Measurements from ENCODE around the gene B4GALNT2.

B4GALNT2 gene

DNA sequence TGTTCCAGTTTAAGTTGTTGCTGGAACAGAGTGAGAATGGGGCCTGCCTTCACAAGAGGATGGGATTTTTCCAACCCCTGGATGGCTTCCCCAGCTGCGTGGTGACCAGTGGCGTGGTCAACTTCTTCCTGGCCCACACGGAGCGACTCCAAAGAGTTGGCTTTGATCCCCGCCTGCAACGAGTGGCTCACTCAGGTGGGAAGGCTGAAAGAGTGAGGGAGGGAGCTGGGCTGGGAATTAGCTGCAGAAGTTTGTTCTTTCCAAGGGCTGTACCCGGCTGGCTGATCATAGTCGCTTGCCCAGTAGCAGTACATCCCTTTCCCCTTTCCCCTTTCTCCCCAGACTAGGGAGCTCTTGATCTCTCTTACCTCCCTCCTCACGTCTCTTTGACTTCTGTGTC, 36.1 kb downstream of the B4GALNT2 start:
- TF ChIP-seq SIN3A (IDR thresholded peaks at IDR 0.05; ENCODE audit: borderline replicate concordance, insufficient read depth, low read length): no peak

DNA sequence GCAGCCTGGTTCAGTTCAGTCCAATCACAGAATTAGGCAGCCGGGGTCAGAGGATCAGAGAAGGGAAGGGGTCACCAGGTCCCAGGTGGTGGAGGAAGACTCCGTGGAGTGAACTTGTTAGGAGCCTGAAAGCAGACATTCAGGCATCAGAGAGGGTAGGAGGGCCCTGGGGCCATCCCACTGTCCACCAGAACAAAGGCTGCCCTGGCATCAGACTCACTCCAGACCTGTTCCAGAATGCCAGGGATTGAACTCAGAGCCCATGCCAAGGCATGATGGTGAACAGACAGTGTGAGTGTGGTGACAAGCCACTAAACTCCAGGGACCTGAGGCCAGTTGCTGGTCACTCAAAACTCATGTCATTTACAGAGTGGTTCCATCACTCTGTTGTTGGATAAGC, 37.6 kb downstream of the B4GALNT2 start:
- TF ChIP-seq SIN3A (IDR thresholded peaks at IDR 0.05; ENCODE audit: borderline replicate concordance, insufficient read depth, low read length): no peak
- TF ChIP-seq POLR2AphosphoS5 (IDR thresholded peaks at IDR 0.05; ENCODE audit: low read depth, low read length): no peak
- no peak for TF ChIP-seq FOXP2 (optimal IDR thresholded peaks at IDR 0.05; ENCODE audit: borderline replicate concordance, extremely low read depth, extremely low read length, insufficient read depth)
- TF ChIP-seq, protein P1, sequence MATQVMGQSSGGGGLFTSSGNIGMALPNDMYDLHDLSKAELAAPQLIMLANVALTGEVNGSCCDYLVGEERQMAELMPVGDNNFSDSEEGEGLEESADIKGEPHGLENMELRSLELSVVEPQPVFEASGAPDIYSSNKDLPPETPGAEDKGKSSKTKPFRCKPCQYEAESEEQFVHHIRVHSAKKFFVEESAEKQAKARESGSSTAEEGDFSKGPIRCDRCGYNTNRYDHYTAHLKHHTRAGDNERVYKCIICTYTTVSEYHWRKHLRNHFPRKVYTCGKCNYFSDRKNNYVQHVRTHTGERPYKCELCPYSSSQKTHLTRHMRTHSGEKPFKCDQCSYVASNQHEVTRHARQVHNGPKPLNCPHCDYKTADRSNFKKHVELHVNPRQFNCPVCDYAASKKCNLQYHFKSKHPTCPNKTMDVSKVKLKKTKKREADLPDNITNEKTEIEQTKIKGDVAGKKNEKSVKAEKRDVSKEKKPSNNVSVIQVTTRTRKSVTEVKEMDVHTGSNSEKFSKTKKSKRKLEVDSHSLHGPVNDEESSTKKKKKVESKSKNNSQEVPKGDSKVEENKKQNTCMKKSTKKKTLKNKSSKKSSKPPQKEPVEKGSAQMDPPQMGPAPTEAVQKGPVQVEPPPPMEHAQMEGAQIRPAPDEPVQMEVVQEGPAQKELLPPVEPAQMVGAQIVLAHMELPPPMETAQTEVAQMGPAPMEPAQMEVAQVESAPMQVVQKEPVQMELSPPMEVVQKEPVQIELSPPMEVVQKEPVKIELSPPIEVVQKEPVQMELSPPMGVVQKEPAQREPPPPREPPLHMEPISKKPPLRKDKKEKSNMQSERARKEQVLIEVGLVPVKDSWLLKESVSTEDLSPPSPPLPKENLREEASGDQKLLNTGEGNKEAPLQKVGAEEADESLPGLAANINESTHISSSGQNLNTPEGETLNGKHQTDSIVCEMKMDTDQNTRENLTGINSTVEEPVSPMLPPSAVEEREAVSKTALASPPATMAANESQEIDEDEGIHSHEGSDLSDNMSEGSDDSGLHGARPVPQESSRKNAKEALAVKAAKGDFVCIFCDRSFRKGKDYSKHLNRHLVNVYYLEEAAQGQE (IDR thresholded peaks at IDR 0.05; ENCODE audit: insufficient read depth in 1 of 2, low read depth in 2 of 2, low read length in 2 of 2): no peak
- TF ChIP-seq TAF1 (IDR thresholded peaks at IDR 0.05; ENCODE audit: borderline replicate concordance, insufficient read depth, low read length): no peak

DNA sequence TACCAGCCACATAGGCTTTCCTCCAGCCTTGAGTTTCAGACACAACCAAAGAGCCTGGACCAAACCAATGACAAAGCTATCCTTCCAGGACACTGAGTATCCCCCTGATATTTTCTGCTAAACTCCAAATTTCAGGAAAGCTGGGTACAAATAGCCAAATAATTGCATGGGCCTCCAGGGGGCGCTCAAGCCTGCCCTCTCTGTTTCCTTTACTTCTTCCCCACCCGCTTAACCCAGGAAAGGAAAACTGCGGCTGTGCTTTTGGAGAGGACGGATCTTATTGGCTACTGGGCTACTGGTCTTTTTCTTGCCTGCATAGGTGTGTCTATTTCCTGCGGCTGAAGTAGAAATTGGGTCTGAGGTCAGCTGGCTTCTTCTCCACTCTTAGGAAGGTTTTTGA, 47.7 kb downstream of the B4GALNT2 start:
- TF ChIP-seq POLR2AphosphoS5 (IDR thresholded peaks at IDR 0.05; ENCODE audit: low read depth, low read length) (no peak), FOXP2 (optimal IDR thresholded peaks at IDR 0.05; ENCODE audit: borderline replicate concordance, extremely low read depth, extremely low read length, insufficient read depth) (no peak), SIN3A (IDR thresholded peaks at IDR 0.05; ENCODE audit: borderline replicate concordance, insufficient read depth, low read length) (no peak), TAF1 (IDR thresholded peaks at IDR 0.05; ENCODE audit: borderline replicate concordance, insufficient read depth, low read length) (no peak)
- TF ChIP-seq, protein P1 (IDR thresholded peaks at IDR 0.05; ENCODE audit: insufficient read depth in 1 of 2, low read depth in 2 of 2, low read length in 2 of 2): peak in 1 of 2 experiments; percentile 10; a peak in 1 of 4 replicates

DNA sequence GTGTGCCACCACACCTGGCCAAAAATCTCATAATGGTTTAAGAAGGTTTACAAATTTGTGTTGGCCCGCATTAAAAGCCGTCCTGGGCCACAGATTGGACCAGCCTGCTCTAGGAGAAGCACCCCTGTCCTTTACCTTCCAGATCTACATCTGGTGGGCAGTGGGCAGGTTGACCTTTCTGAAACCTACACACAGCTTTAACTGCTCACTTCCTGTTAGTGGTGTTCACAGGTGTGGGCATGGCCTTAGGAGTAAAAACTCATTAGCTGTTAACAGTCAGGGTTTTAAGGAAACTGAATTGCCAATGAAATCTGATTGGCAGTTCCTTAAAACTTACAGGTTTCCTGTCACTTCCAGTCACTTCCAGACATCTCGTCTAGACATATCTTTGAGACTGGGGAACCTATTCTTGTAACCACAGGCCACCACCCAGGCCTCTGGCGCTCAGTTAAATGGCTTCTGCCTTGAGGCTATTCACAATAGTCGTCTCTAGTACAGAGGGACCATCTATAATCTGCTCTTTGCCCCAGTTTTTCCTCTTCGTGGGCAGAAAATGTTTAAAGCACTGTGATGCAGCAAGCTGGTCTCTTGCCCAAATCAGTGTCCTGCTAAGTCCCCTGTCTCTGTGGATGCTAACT, 48.5 kb downstream of the B4GALNT2 start:
- no peak for TF ChIP-seq TAF1 (IDR thresholded peaks at IDR 0.05; ENCODE audit: borderline replicate concordance, insufficient read depth, low read length)
- TF ChIP-seq, protein P1 (IDR thresholded peaks at IDR 0.05; ENCODE audit: insufficient read depth in 1 of 2, low read depth in 2 of 2, low read length in 2 of 2): no peak
- no peak for TF ChIP-seq POLR2AphosphoS5 (IDR thresholded peaks at IDR 0.05; ENCODE audit: low read depth, low read length)
- no peak for TF ChIP-seq SIN3A (IDR thresholded peaks at IDR 0.05; ENCODE audit: borderline replicate concordance, insufficient read depth, low read length)
- no peak for TF ChIP-seq FOXP2 (optimal IDR thresholded peaks at IDR 0.05; ENCODE audit: borderline replicate concordance, extremely low read depth, extremely low read length, insufficient read depth)

DNA sequence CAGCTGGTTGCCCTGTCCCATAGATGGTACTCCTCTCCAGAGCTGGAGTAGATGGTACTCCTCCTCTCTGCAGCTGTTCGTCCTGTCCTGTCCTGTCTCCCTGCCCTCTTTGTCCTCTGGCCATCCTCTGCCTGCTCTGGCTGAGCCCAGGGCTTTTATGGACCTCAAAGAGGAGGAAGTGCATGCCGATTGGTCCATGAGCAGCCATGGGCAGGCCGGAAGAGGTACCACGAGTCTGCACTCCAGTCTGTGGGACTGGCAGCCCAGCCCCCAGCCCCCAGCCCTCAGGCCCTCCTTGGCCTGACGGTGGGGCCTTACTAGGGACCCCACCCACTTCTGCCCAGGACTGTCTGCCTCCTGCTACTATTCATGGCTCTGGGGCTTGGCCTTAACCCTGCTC, 50.8 kb downstream of the B4GALNT2 start:
- no peak for TF ChIP-seq TAF1 (IDR thresholded peaks at IDR 0.05; ENCODE audit: borderline replicate concordance, insufficient read depth, low read length)
- TF ChIP-seq SIN3A (IDR thresholded peaks at IDR 0.05; ENCODE audit: borderline replicate concordance, insufficient read depth, low read length): no peak

DNA sequence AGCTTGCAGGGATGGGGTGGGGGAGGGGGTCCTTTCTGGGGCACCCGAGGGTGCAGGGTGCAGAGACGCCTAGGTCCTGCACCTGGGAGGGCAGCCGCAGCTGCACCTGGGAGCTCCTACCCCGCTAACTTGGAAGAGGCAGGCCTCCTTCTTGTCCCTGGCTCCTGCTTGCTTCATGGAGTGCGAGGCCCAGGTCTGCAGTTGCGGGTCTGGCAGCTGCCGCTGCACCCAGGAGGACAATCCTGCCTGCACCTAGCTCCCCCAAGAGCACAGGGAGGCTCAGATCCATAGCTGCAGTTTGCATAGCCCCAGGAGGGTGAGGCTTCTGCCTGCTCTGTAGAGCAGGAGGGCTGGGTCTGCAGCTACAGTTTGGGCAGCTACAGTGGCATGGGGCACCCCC, 51.2 kb downstream of the B4GALNT2 start:
- no peak for TF ChIP-seq POLR2AphosphoS5 (IDR thresholded peaks at IDR 0.05; ENCODE audit: low read depth, low read length)
- no peak for TF ChIP-seq FOXP2 (optimal IDR thresholded peaks at IDR 0.05; ENCODE audit: borderline replicate concordance, extremely low read depth, extremely low read length, insufficient read depth)
- TF ChIP-seq, protein P1 (IDR thresholded peaks at IDR 0.05; ENCODE audit: insufficient read depth in 1 of 2, low read depth in 2 of 2, low read length in 2 of 2): no peak

Measured in PFSK-1 (cell line).